ENCODE measurements around the gene CDA.

CDA gene

DNA sequence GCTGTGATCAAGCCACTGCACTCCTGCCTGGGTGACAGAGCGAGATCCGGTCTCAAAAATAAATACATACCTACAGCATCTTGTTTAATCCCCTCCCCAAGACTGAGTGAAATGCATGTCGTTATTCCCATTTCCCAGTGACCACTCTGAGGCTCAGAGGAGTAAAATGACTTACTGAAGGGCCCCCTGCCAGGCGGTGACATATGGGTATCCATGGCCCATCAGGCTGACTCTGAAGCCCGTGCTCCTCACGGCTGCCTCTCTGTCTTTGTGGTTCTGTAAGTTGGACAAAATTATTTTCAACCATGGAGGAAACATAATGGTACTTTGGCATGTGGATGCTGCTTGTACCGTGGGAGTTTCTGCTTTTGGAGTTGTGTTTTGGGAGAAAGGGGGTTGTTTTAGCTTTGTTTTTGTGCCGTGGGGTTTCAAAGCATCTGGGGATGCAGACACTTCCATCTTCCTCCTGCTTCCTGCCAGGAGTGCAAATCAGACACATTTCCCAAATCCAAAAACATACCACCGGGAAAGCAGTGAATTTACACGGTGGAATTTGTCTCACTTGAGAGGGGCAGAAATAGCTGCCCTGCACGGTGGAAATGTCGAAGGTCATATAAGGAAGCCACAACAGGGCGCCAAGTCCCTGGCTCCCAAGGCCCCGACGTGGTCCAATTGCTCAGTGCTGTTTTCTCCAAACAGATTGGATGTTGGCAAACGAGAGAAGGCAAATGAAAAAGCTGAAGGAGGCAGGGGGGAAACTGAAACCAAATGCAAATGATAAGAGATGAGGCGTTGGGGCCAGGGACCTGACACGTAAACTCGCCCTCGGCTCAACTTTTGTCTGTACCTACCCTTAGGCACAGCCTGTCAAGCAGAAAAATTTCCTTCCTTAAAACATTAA, 27.3 kb downstream of the CDA start:
- POLR2A ChIA-PET: no interaction called here
- TF ChIP-seq, protein P1, sequence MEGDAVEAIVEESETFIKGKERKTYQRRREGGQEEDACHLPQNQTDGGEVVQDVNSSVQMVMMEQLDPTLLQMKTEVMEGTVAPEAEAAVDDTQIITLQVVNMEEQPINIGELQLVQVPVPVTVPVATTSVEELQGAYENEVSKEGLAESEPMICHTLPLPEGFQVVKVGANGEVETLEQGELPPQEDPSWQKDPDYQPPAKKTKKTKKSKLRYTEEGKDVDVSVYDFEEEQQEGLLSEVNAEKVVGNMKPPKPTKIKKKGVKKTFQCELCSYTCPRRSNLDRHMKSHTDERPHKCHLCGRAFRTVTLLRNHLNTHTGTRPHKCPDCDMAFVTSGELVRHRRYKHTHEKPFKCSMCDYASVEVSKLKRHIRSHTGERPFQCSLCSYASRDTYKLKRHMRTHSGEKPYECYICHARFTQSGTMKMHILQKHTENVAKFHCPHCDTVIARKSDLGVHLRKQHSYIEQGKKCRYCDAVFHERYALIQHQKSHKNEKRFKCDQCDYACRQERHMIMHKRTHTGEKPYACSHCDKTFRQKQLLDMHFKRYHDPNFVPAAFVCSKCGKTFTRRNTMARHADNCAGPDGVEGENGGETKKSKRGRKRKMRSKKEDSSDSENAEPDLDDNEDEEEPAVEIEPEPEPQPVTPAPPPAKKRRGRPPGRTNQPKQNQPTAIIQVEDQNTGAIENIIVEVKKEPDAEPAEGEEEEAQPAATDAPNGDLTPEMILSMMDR (IDR thresholded peaks at IDR 0.05; ENCODE audit: insufficient read depth, low read length, missing control alignments): no peak
- CTCF ChIA-PET: interaction anchor here (1.6 to 18.7 kb wide), 4 partner anchors 9 to 41 kb away, joined by 5 to 224 read pairs (median 7); partner anchors contain the start of gene PINK1
- no peak for DNase-seq (ENCODE audit: low read depth, low spot score)
- H3K4me3 ChIP-seq (ENCODE audit: low read depth, low read length): no peak overlapping the region

DNA sequence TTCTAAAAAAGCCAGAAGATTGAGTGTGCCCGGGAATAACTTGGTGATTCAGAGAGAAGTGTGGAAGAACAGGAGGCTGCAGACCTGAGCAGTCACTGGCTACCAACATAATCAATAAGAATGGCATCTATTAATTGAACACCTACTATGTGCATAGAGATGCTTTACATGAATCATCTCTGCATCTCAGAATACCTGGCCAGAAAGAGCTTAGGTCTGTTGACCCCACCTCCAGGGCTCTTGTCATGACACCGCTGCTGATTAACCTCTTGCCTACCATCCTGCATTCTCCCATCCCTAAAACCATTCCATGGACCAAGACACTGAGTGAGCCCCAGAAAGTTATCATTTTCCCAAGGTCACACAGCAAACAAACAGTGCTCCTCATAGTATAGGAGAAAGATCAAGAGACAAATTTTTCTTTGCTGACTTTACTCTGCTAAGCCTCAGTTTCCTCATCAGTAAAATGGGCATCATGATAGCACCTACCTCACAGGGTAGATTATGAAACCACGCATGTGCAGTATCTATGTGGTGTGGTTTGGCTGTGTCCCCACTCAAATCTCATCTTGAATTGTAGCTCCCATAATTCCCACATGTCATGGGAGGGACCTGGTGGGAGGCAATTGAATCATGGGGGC, 28.1 kb downstream of the CDA start:
- H3K4me3 ChIP-seq (ENCODE audit: low read depth, low read length): no peak overlapping the region
- POLR2A ChIA-PET: no interaction called here
- CTCF ChIA-PET: interaction anchor here (1.6 to 18.7 kb wide), 4 partner anchors 9 to 42 kb away, joined by 5 to 224 read pairs (median 7); partner anchors contain the start of gene PINK1
- DNase-seq (ENCODE audit: low read depth, low spot score): no peak
- TF ChIP-seq, protein P1 (IDR thresholded peaks at IDR 0.05; ENCODE audit: insufficient read depth, low read length, missing control alignments): no peak

DNA sequence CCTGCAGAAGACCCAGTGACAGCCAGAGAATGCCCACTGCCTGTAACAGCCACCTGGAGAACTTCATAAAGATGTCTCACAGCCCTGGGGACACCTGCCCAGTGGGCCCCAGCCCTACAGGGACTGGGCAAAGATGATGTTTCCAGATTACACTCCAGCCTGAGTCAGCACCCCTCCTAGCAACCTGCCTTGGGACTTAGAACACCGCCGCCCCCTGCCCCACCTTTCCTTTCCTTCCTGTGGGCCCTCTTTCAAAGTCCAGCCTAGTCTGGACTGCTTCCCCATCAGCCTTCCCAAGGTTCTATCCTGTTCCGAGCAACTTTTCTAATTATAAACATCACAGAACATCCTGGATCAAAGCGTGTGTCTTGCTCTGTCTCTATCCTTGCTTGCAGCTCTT, 29.7 kb downstream of the CDA start:
- ChIA-PET CTCF (interaction anchor here (0.9 to 18.7 kb wide), 3 partner anchors 15 to 20 kb away, joined by 3 to 224 read pairs (median 3); partner anchors contain the start of gene PINK1), POLR2A (no interaction called here)
- TF ChIP-seq, protein P1 (IDR thresholded peaks at IDR 0.05; ENCODE audit: insufficient read depth, low read length, missing control alignments): no peak
- DNase-seq (ENCODE audit: low read depth, low spot score): no peak
- no peak overlapping the region for H3K4me3 ChIP-seq (ENCODE audit: low read depth, low read length)

DNA sequence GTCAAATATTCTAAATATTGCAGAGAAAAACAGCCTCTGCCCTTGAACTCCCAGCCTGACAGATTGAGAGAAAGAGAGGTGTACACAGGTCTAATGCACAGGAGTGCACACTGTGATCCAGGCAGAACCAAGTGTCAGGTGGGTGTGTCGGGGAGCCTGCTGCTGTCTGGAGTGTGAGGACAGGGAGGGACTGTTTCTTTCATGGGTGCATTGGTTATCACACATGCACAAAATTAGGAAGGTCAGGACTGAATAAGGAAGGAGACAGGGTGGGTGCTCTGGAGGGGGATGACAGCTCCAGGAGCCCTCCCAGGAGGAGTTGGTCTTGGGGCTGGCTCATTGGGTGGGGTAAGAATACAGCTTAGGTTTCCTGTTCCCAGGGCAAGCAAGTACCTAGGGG, 31.1 kb downstream of the CDA start:
- ChIA-PET POLR2A (no interaction called here), CTCF (interaction anchor here (1.3 to 18.7 kb wide), 3 partner anchors 13 to 20 kb away, joined by 3 to 224 read pairs (median 4); partner anchors contain the start of gene PINK1)
- DNase-seq (ENCODE audit: low read depth, low spot score): no peak
- TF ChIP-seq, protein P1 (IDR thresholded peaks at IDR 0.05; ENCODE audit: insufficient read depth, low read length, missing control alignments): no peak
- no peak overlapping the region for H3K4me3 ChIP-seq (ENCODE audit: low read depth, low read length)

DNA sequence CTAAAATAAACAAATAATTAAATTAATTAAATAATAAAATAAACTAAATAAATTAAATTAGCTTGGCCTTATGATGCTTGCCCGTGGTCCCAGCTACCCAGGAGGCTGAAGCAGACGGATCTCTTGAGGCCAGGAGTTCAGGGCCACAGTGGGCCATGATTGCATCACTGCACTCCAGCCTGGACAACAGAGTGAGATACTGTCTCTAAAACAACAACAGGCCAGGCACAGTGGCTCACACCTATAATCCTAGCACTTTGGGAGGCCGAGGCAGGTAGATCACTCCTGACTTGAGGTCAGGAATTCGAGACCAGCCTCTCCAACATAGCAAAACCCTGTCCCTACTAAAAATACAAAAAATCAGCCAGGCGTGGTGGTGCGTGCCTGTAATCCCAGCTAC, 32.1 kb downstream of the CDA start:
- ChIA-PET CTCF (interaction anchor here (1.7 to 18.7 kb wide), 3 partner anchors 12 to 46 kb away, joined by 4 to 224 read pairs (median 10); partner anchors contain the start of gene PINK1), POLR2A (no interaction called here)
- TF ChIP-seq, protein P1 (IDR thresholded peaks at IDR 0.05; ENCODE audit: insufficient read depth, low read length, missing control alignments): no peak
- H3K4me3 ChIP-seq (ENCODE audit: low read depth, low read length): no peak overlapping the region
- no peak for DNase-seq (ENCODE audit: low read depth, low spot score)

DNA sequence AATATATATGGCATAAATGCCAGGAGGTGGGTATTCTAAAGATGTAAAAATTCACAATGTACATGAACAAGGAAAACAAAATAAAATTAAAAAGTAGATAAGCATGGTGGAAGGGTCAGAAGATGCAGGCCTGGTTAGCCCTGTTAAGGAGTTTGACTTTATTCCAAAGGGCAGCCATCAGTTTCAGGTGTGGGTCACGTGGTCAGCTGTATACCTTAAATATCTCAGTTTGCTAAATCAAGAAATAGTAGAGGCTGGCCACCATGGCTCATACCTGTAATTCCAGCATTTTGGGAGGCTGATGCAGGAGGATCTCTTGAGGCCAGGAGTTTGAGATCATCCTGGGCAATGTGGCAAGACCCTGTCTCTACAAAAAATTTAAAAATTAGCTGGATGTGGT, 35.8 kb downstream of the CDA start:
- H3K4me3 ChIP-seq (ENCODE audit: low read depth, low read length): no peak overlapping the region
- no peak for DNase-seq (ENCODE audit: low read depth, low spot score)
- TF ChIP-seq, protein P1 (IDR thresholded peaks at IDR 0.05; ENCODE audit: insufficient read depth, low read length, missing control alignments): no peak
- ChIA-PET POLR2A (interaction anchor here (0.6 kb wide), 1 partner anchor 21 kb away, joined by 3 read pairs; no protein-coding TSS in a partner anchor), CTCF (interaction anchor here (1.7 to 18.7 kb wide), 4 partner anchors 9 to 50 kb away, joined by 6 to 224 read pairs (median 8); partner anchors contain the start of gene PINK1)
